ENCODE data around the gene FBH1.
"Not testable (repeated sequence)": the region's sequence is repeated elsewhere in the genome, so short reads cannot be mapped to it uniquely, and the experiment has no call there.

Gene FBH1

GRCh38 chr10:5905854-5906507 is 15.9 kb downstream of the FBH1 start:
- no peaks in the 10 kb centered on the region for H3K9me3 ChIP-seq (ENCODE audit: control insufficient read depth, insufficient read depth, low read length)
- no peak overlapping the region for H3K4me2 ChIP-seq (ENCODE audit: low read length)
- H3K4me3 ChIP-seq (ENCODE audit: low read length): no peak overlapping the region
- TF ChIP-seq EZH2phosphoT487 (IDR thresholded peaks at IDR 0.05; ENCODE audit: borderline replicate concordance, low read length): no peak
- no peak for TF ChIP-seq CTCF (IDR thresholded peaks at IDR 0.05; ENCODE audit: low read depth, low read length, poor library complexity, severe bottlenecking)
- H3F3A ChIP-seq (ENCODE audit: control insufficient read depth, insufficient read depth): no peaks in the 10 kb centered on the region
- peaks cover 32% of the 10 kb centered on the region for H3K36me3 ChIP-seq (ENCODE audit: control insufficient read depth, low read length)
- peaks cover 7% of the 10 kb centered on the region for H3K4me1 ChIP-seq (ENCODE audit: control insufficient read depth, low read length)
- H3K9me2 ChIP-seq (replicated peaks; ENCODE audit: control insufficient read depth, low read length): no peaks in the 10 kb centered on the region
- peaks cover 11% of the 10 kb centered on the region for H3K79me2 ChIP-seq (ENCODE audit: control insufficient read depth, low read length)
- no peaks in the 10 kb centered on the region for H3K27me3 ChIP-seq (ENCODE audit: control insufficient read depth, low read length)
- H4K20me1 ChIP-seq (ENCODE audit: control insufficient read depth, insufficient read depth, low read depth, low read length): no peaks in the 10 kb centered on the region
- no peak overlapping the region for H3K27ac ChIP-seq (ENCODE audit: low read depth, low read length)

GRCh38 chr10:5906651-5907050 is 16.6 kb downstream of the FBH1 start:
- no peaks in the 10 kb centered on the region for H3K9me2 ChIP-seq (replicated peaks; ENCODE audit: control insufficient read depth, low read length)
- H3K9me3 ChIP-seq (ENCODE audit: control insufficient read depth, insufficient read depth, low read length): no peaks in the 10 kb centered on the region
- no peaks in the 10 kb centered on the region for H4K20me1 ChIP-seq (ENCODE audit: control insufficient read depth, insufficient read depth, low read depth, low read length)
- H3K27me3 ChIP-seq (ENCODE audit: control insufficient read depth, low read length): no peaks in the 10 kb centered on the region
- peaks cover 11% of the 10 kb centered on the region for H3K79me2 ChIP-seq (ENCODE audit: control insufficient read depth, low read length)
- H3K4me3 ChIP-seq (ENCODE audit: low read length): no peak overlapping the region
- H3K27ac ChIP-seq (ENCODE audit: low read depth, low read length): no peak overlapping the region
- H3F3A ChIP-seq (ENCODE audit: control insufficient read depth, insufficient read depth): no peaks in the 10 kb centered on the region
- TF ChIP-seq CTCF (IDR thresholded peaks at IDR 0.05; ENCODE audit: low read depth, low read length, poor library complexity, severe bottlenecking): no peak
- TF ChIP-seq EZH2phosphoT487 (IDR thresholded peaks at IDR 0.05; ENCODE audit: borderline replicate concordance, low read length): no peak
- no peak overlapping the region for H3K4me2 ChIP-seq (ENCODE audit: low read length)
- H3K36me3 ChIP-seq (ENCODE audit: control insufficient read depth, low read length): peaks cover 39% of the 10 kb centered on the region
- H3K4me1 ChIP-seq (ENCODE audit: control insufficient read depth, low read length): peaks cover 7% of the 10 kb centered on the region

GRCh38 chr10:5908676-5909075 is 18.6 kb downstream of the FBH1 start:
- not testable (repeated sequence) for H3K27ac ChIP-seq (ENCODE audit: low read depth, low read length); H4K20me1 ChIP-seq (ENCODE audit: control insufficient read depth, insufficient read depth, low read depth, low read length); H3K4me1 ChIP-seq (ENCODE audit: control insufficient read depth, low read length); H3K9me3 ChIP-seq (ENCODE audit: control insufficient read depth, insufficient read depth, low read length); H3K4me3 ChIP-seq (ENCODE audit: low read length); H3K27me3 ChIP-seq (ENCODE audit: control insufficient read depth, low read length); H3K9me2 ChIP-seq (replicated peaks; ENCODE audit: control insufficient read depth, low read length); H3F3A ChIP-seq (ENCODE audit: control insufficient read depth, insufficient read depth); H3K4me2 ChIP-seq (ENCODE audit: low read length); H3K79me2 ChIP-seq (ENCODE audit: control insufficient read depth, low read length)
- peaks cover 48% of the 10 kb centered on the region for H3K36me3 ChIP-seq (ENCODE audit: control insufficient read depth, low read length)

- peaks cover 65% of the 10 kb centered on the region for H3K36me3 ChIP-seq (ENCODE audit: control insufficient read depth, low read length)
- no peaks in the 10 kb centered on the region for H3K4me1 ChIP-seq (ENCODE audit: control insufficient read depth, low read length)
- TF ChIP-seq EZH2phosphoT487 (IDR thresholded peaks at IDR 0.05; ENCODE audit: borderline replicate concordance, low read length) (no peak), CTCF (IDR thresholded peaks at IDR 0.05; ENCODE audit: low read depth, low read length, poor library complexity, severe bottlenecking) (no peak)
- H3K27me3 ChIP-seq (ENCODE audit: control insufficient read depth, low read length): no peaks in the 10 kb centered on the region
- H3K9me2 ChIP-seq (replicated peaks; ENCODE audit: control insufficient read depth, low read length): no peaks in the 10 kb centered on the region
- H4K20me1 ChIP-seq (ENCODE audit: control insufficient read depth, insufficient read depth, low read depth, low read length): no peaks in the 10 kb centered on the region
- 0 out of 2 replicates have a peak, but pooled peaks cover 3% of the 10 kb centered on the region for H3K79me2 ChIP-seq (ENCODE audit: control insufficient read depth, low read length)
- no peak overlapping the region for H3K27ac ChIP-seq (ENCODE audit: low read depth, low read length)
- no peak overlapping the region for H3K4me2 ChIP-seq (ENCODE audit: low read length)
- no peaks in the 10 kb centered on the region for H3K9me3 ChIP-seq (ENCODE audit: control insufficient read depth, insufficient read depth, low read length)
- H3F3A ChIP-seq (ENCODE audit: control insufficient read depth, insufficient read depth): no peaks in the 10 kb centered on the region
- H3K4me3 ChIP-seq (ENCODE audit: low read length): no peak overlapping the region
Observed at GRCh38 chr10:5910323-5911100, 20.5 kb downstream of the FBH1 start.

All from DOHH2 (cell line).